Peyer's patch (tissue), 4 donors: ENCODE results near the gene CKAP2L.
"Not testable (repeated sequence)": the region's sequence is repeated elsewhere in the genome, so short reads cannot be mapped to it uniquely, and the experiment has no call there.

ENCODE experiments used
- CTCF ChIP-seq, 6 experiments: fragments of 450-650 bp in 4 of 6; fragments of 200-600 bp in 2 of 6; sonication (generic) in 1 of 6; IDR thresholded peaks; one replicate each; pipeline ENCODE4 v1.5.1; 2017 to 2019; ENCODE audit warnings: antibody characterized with exemption in 6 of 6, mild to moderate bottlenecking in 3 of 6, moderate library complexity in 1 of 6
- POLR2A ChIP-seq, 2 donors: fragments of 450-650 bp; IDR thresholded peaks; one replicate each; pipeline ENCODE4 v1.5.1; 2017; ENCODE audit warnings: antibody characterized with exemption in 2 of 2, mild to moderate bottlenecking in 2 of 2, moderate library complexity in 2 of 2

GRCh38 chr2:112716094-112716493 lies 48.3 kb downstream of the CKAP2L start:
- TF ChIP-seq CTCF, POLR2A (IDR thresholded peaks at IDR 0.05): not testable (repeated sequence)
